Astrocyte of the spinal cord (primary cell): ENCODE results near the gene ZBTB20.

ENCODE experiments used
- DNase-seq: peaks from one replicate; pipeline ENCODE4 v3.0.0; 2011; ENCODE audit warnings: low read depth, low spot score
- H3K4me3 ChIP-seq: 2 replicates; pipeline ENCODE4 v1.5.1; 2011; ENCODE audit warnings: low read depth, mild to moderate bottlenecking, low read length, moderate library complexity
- CTCF ChIP-seq: IDR thresholded peaks from 2 replicates; pipeline ENCODE4 v1.5.1; 2012; ENCODE audit warnings: low read depth, mild to moderate bottlenecking, low read length, inconsistent platforms
- in situ Hi-C: cut with HindIII; loops from 2 replicates; pipeline ENCODE4 v1.10.0; 2017; ENCODE audit warnings: low sequenced_read_pairs

Gene ZBTB20

GRCh38 chr3:114985776-114986175, 161.3 kb downstream of the ZBTB20 start:
- in situ Hi-C loops = no loop called here
- H3K4me3 ChIP-seq = no peak overlapping the region
- no peak for DNase-seq
- no peak for TF ChIP-seq CTCF

GRCh38 chr3:114983248-114983647, 163.8 kb downstream of the ZBTB20 start:
- no peak for DNase-seq
- no peak for TF ChIP-seq CTCF
- H3K4me3 ChIP-seq = no peak overlapping the region
- in situ Hi-C loops = no loop called here

- in situ Hi-C loops = no loop called here
- no peak for DNase-seq
- TF ChIP-seq CTCF = no peak
- no peak overlapping the region for H3K4me3 ChIP-seq
Measured at GRCh38 chr3:114974387-114974786, 172.7 kb downstream of the ZBTB20 start.

GRCh38 chr3:114973536-114973935, 173.6 kb downstream of the ZBTB20 start:
- in situ Hi-C loops = no loop called here
- no peak for TF ChIP-seq CTCF
- H3K4me3 ChIP-seq = no peak overlapping the region
- DNase-seq = no peak

GRCh38 chr3:114967168-114967567, 179.9 kb downstream of the ZBTB20 start:
- TF ChIP-seq CTCF = no peak
- in situ Hi-C loops = no loop called here
- H3K4me3 ChIP-seq = no peak overlapping the region
- no peak for DNase-seq

GRCh38 chr3:114962189-114962588, 184.9 kb downstream of the ZBTB20 start:
- DNase-seq = no peak
- in situ Hi-C loops = no loop called here
- no peak overlapping the region for H3K4me3 ChIP-seq
- TF ChIP-seq CTCF = no peak

- no peak overlapping the region for H3K4me3 ChIP-seq
- in situ Hi-C loops = no loop called here
- DNase-seq = no peak
- TF ChIP-seq CTCF = no peak
Measured at GRCh38 chr3:114958930-114959329, 188.2 kb downstream of the ZBTB20 start.
